GM21528 (cell line): ENCODE measurements around the gene CCSER1.
"Not testable (repeated sequence)": the region's sequence is repeated elsewhere in the genome, so short reads cannot be mapped to it uniquely, and the experiment has no call there.

Source experiments
- ATAC-seq: cut with Tn5 transposase; IDR thresholded peaks from one replicate; pipeline ENCODE4 v1.9.1; 2021; ENCODE audit warnings: mild to moderate bottlenecking, moderate library complexity; ENCODE audit not compliant: unreplicated experiment, low FRiP score

CCSER1 gene

DNA sequence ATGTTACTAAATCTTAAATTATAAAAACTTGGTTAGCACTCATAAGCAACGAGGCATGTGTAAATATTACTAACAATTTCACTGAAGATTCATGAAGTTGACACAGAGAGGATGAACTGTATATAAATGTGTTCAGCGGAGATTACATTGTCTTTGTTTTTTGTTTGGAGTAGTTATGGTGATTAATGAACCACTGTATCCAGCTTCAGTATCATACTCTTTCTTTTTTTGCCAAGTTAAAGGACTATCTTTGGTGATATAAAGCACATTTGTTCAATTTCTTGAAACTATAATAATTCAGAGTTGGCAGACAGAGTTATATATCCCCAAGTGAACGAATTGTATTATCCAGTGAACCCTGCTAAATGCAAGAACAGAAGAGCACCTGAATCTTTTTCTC, 497.6 kb downstream of the CCSER1 start:
- ATAC-seq = no peak

- no peak for ATAC-seq
These were observed 514.8 kb downstream of the CCSER1 start for GRCh38 chr4:90641861-90642599.

- no peak for ATAC-seq
These were observed 516.0 kb downstream of the CCSER1 start for GRCh38 chr4:90643156-90643555.

GRCh38 chr4:90648311-90648710, 521.1 kb downstream of the CCSER1 start:
- no peak for ATAC-seq

DNA sequence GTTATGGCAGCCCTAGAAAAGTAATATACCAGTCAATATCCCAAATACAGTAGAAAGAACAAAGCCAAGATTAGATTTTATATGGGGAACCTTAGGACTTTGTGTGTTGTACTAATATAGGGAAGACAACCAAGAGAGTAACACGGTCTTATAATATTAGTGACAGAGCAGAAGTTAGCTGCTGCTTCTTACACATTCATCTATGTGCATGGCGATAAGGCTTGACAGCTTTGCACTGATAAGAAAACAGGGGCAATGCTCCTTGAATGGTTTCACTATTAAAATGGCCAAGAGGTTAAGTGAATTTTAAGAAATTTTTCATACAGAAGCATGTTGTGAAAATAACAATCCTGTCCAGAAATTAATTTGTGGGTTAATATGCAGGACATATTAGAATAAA, 521.6 kb downstream of the CCSER1 start:
- ATAC-seq = no peak

DNA sequence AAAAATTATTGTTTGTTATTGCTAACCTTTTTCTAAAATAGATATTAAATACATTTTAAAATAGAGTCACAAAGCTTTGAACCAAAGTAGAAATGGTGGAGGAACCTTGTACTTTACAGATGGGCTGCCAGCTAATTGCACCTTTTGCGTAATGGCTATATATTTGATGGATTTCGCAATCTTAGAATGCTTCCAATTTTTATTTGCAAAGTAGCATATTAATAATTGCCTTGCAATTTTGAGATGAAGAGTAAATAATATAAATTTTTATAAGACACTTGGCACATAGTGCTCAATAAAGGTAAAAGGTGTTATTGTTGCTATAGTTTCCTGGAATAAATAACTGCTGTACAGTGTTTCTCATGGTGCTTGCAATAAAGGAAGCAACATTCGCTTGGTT, 533.5 kb downstream of the CCSER1 start:
- ATAC-seq = no peak

DNA sequence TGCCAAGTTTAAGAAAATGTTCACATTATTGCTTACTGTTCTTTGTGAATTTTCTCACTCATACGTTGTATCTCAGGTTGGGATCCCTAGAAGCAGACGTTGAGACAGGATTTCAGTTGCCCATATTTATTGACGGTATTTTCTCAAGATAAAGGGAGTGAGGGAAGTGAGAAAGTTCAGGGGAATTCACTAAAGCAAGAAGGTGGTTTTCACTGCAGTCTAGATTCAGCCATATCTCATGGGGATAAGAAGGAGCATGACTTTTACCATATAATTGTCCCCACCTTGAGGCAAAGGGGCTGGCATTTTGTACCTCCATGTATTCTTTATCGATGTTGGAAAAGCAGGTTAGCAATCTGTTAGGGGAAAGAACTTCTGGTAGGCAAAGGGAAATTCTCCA, 543.0 kb downstream of the CCSER1 start:
- no peak for ATAC-seq

- ATAC-seq = no peak
These were observed 562.5 kb downstream of the CCSER1 start for GRCh38 chr4:90689739-90690138.

DNA sequence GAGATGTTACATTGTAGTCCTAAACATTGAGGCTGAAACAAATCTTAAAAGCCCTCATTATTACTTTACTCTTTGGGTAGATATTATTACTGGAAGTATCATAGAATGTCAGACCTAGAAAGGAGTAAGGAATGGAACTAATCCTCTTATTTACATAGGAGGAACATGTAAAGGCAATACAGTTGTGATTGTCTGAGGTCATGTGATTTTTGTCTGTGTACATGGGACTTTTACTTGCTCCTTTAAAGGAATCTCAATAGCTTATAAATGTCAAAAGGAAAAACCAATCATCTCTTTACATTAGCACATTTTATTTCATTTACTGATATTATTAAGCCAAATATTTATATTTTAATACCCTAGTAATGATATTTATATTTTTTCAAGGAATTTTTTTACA, 568.2 kb downstream of the CCSER1 start:
- ATAC-seq = no peak

DNA sequence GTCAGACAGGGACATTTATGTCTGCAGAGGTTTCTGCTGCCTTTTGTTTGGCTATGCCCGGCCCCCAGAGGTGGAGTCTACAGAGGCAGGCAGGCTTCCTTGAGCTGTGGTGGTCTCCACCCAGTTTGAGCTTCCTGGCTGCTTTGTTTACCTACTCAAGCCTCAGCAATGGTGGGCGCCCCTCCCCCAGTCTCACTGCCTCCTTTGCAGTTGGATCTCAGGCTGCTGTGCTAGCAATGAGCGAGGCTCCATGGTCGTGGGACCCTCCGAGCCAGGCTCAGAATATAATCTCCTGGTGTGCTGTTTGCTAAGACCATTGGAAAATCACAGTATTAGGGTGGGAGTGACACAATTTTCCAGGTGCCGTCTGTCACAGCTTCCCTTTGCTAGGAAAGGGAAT, 578.3 kb downstream of the CCSER1 start:
- not testable (repeated sequence) for ATAC-seq

GRCh38 chr4:90715242-90715641, 588.0 kb downstream of the CCSER1 start:
- ATAC-seq = no peak

GRCh38 chr4:90718931-90719330, 591.7 kb downstream of the CCSER1 start:
- ATAC-seq = no peak

DNA sequence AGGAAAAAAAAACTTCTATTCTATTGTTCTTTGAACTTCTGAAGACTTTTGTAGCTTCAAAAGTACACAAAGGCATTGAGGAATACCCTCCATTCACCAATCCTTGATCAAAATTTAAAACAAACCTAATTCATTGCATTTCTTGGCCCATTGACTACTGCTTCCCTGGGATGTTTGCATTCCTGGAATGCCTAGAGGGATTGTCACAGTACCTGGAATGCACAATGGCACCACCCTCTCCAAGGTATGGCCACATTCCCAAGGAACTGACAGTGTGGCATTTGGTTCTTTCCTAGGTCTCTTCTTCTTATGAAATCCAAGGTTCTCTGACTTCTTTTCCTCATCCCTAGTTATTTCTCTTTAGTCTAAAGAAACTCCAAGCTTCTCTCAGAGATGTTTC, 600.7 kb downstream of the CCSER1 start:
- ATAC-seq = no peak

GRCh38 chr4:90730752-90731151, 603.6 kb downstream of the CCSER1 start:
- no peak for ATAC-seq

DNA sequence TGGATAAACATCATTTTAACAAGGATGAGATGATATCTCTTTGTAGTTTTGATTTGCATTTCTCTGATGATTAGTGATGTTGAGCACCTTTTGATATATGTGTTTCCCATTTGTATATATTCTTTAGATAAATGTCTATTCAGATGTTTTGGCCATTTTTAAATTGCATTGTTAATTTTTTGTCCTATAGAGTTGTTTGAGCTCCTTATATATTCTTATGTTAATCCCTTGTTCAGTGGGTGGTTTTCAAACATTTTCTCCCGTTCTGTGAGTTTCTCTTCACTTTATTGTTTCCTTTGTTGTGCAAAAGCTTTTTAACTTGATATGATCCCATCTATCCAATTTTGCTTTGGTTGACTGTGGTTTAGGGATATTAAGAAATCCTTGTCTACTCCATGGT, 606.0 kb downstream of the CCSER1 start:
- ATAC-seq = no peak

GRCh38 chr4:90745176-90745575, 618.0 kb downstream of the CCSER1 start:
- ATAC-seq = no peak

GRCh38 chr4:90753068-90753467, 625.9 kb downstream of the CCSER1 start:
- no peak for ATAC-seq

GRCh38 chr4:90757534-90758060, 630.4 kb downstream of the CCSER1 start:
- no peak for ATAC-seq

DNA sequence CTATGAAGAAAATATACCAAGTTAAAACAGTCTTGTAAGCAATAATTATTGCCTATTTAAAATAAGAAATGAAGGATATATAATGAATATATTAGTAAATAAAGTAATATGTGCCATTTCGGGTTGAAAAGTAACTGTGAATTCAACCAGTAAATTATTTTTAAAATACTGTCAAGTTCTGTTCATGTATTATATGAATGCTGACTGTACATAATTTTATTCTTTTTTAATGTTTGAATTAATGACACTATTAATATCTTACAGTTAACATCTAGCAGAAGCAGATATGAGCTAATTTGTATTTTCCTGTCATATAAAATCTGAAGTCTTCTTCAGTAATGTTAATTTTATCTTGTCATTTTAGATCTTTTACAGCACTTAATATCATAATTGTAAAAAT, 632.9 kb downstream of the CCSER1 start:
- ATAC-seq = no peak

DNA sequence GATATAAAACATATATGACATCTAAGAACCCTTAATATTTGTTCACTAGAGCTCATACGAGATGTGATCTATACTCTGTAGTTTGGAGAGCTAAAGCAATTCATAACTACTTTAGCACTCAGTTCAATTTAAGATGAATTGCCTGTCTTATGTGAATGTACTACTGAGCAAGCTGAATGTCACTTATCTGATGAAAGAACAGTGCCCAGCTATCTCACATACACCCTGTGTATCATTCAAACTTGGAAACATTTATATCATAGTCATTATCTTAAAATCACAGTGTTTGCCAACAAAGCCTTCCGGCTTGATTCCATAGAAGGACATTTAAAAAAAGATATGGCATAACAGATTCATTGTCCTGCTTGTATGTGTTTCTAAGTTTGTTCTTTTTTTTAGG, 639.6 kb downstream of the CCSER1 start:
- ATAC-seq = no peak

GRCh38 chr4:90769251-90769650, 642.1 kb downstream of the CCSER1 start:
- ATAC-seq = no peak

- no peak for ATAC-seq
These were observed 653.0 kb downstream of the CCSER1 start for GRCh38 chr4:90780193-90780592.

DNA sequence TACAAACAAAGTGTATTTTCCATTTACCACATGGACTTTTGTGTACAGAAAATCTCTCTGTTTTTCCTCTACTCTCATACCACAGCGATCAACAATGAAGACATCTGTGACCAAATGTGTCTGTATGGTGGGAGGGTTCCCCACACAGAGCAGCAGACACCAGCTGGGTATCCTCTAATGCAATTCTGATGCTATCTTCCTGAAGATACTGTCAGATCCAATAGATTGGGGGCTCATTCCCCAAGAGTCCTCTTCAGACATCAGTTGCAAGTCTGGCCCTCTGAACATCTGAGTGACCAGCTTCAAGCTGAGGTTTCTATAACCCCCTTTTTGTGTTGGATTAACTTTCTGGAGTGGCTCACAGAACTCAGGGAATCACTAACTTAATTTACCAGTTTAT, 659.4 kb downstream of the CCSER1 start:
- no peak for ATAC-seq
